H7 (cell line): ENCODE results near the gene ADRA2B. TPM values are rescaled to one million over a fixed set of nuclear protein-coding genes. Genes with fewer than 3 reads are reported as not detected.

Experiments used
- DNase-seq: peaks from one replicate; pipeline ENCODE4 v3.0.0; 2012
- H3K27me3 ChIP-seq: 2 replicates; pipeline ENCODE4 v1.6.0; 2011; ENCODE audit warnings: mild to moderate bottlenecking, low read length; ENCODE audit not compliant: control insufficient read depth, insufficient read depth
- H3K36me3 ChIP-seq: replicated peaks from 2 replicates; pipeline ENCODE4 v1.5.1; 2011; ENCODE audit warnings: low read length; ENCODE audit not compliant: control insufficient read depth, insufficient read depth
- H3K4me3 ChIP-seq: 2 replicates; pipeline ENCODE4 v1.5.1; 2011; ENCODE audit warnings: low read depth, mild to moderate bottlenecking, control low read depth, low read length, moderate library complexity; ENCODE audit not compliant: insufficient read depth
- total RNA-seq: library from RNA; depleted of rRNA; stranded (reverse); fragments of >200 nt; shearing (Covaris generic); gene quantifications from 2 replicates; pipeline ENCODE4 v1.2.3, GENCODE V29; 2014

The ADRA2B gene
- total RNA-seq, 1 experiment from 2014 or later: 1.6 TPM

DNA sequence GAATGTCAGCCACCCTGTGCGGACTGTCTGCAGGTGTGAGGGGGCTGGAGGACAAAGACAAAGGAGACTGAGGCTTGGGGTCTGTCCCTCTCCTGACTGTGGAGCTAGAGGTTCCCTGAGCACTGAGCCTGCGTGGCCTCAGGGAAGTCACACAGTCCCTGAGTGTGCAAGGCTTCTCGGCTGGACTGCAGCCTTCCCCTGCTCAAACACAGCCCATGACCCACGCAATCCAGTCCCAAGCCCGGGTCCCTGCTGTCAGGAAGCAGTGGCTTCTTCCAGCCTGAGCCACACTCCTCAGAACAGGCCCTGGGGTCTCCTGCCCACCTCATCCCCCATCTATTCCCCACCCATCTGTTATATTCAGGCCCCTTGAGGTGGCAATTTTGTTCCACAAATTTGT is 19.2 kb upstream of the ADRA2B start:
- no peak for DNase-seq
- H3K4me3 ChIP-seq: no peak overlapping the region
- no peaks in the 10 kb centered on the region for H3K27me3 ChIP-seq
- H3K36me3 ChIP-seq: no peaks in the 10 kb centered on the region

- DNase-seq: no peak
- Histone ChIP-seq H3K36me3 (no peaks in the 10 kb centered on the region), H3K4me3 (no peak overlapping the region), H3K27me3 (no peaks in the 10 kb centered on the region)
These were observed 18.8 kb upstream of the ADRA2B start for GRCh38 chr2:96135171-96135570.

DNA sequence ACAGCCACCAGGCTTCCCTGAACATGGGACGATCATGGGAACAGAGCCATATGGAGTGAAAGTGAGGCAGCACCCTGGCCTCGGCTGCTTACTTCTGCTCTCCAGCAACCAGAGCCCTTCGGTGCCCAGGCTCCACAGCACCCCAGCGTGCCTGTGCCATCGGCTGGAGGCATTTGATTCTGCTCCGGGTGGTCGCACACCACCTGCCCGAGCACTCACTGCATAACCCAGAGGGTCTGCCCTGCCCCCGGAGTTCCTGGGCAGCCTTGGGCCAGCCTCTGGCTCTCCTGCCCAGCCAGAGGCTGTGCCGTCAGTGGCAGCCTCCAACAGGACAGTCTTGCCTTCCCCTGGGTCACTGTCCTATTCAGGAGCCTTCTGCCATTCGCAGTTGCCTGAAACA is 18.1 kb upstream of the ADRA2B start:
- H3K27me3 ChIP-seq: no peaks in the 10 kb centered on the region
- DNase-seq: no peak
- no peak overlapping the region for H3K4me3 ChIP-seq
- H3K36me3 ChIP-seq: no peaks in the 10 kb centered on the region

DNA sequence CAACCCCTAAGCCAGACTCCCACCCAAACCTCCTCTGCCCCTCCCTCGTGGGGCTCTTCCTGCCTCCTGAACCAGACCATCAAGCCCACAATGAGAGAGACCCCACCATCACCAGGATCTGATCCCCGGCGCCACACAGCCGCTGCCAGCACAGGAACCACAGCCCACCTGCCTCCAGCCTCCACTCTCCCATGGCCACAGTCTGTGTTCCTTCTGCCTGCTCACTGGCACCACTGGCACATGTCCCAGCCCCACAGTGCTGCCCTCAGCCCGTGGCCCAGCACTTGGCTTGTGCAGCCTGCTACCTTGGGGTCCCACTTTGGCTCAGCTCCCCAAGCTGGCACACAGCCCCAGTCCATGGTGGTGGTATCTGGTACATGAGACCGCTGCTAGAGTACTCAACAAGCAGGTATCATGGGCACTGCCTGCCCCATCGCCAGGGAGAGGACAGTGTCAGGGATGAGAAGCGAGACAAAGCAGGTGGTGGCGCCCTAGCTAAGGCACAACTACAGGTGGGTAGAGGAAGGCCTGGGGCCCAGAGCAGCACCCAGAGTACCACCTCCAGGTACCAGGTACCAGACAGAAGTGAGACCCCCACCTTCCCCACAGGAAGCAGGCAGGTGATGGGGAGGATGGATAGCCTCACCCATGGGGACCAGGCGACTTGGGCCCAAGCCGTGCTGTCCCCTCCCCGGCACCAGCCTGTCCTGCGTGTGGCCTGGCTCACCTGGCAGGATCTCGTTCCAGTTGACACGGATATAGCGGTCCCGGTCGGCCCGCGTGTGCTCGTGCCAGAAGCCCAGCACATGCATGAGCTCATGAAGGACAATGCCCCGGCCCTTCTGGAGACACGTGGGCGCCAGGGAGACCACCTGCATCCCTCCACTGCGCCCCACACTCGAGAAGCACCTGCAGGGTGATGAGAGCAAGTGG is 15.7 kb upstream of the ADRA2B start:
- Histone ChIP-seq H3K36me3 (no peaks in the 10 kb centered on the region), H3K4me3 (no peak overlapping the region), H3K27me3 (no peaks in the 10 kb centered on the region)
- DNase-seq: no peak

DNA sequence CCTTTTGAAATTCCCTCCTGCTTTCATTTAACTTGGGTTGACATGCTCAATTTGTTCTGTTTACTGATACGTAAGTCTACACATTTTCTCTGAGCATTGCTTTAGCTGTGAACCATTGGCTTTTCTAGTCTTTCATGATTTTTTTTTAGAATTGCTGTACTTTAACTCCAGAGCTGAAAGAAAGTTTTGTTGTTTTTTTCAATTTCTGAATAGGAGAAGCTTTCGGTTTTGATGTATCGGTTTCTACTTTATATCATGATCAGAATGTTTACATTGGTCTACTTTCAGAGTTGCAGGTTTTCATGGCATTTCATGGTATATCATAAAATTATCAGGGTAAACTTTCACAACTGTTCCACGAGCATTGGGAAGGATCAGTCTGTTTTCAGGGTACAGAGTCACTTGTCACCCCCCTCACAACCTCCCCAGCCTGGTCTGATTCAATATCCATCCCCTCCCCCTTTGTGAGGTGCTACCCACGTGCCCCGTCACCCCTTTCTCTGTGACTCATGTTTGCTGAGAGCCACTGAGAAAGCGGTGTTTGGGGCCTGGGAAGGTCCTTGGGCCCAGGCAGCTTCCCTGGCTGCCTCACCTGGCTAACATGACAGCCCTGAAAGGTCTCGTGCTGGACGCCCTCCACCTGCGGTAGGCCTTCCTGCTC is 14.9 kb upstream of the ADRA2B start:
- no peak for DNase-seq
- no peaks in the 10 kb centered on the region for H3K27me3 ChIP-seq
- no peaks in the 10 kb centered on the region for H3K36me3 ChIP-seq
- no peak overlapping the region for H3K4me3 ChIP-seq

- H3K36me3 ChIP-seq: no peaks in the 10 kb centered on the region
- H3K4me3 ChIP-seq: no peak overlapping the region
- DNase-seq: no peak
- no peaks in the 10 kb centered on the region for H3K27me3 ChIP-seq
These were observed 14.1 kb upstream of the ADRA2B start for GRCh38 chr2:96130483-96130882.

GRCh38 chr2:96129528-96130120 is 13.3 kb upstream of the ADRA2B start:
- H3K27me3 ChIP-seq: no peaks in the 10 kb centered on the region
- DNase-seq: no peak
- H3K36me3 ChIP-seq: no peaks in the 10 kb centered on the region
- H3K4me3 ChIP-seq: no peak overlapping the region

DNA sequence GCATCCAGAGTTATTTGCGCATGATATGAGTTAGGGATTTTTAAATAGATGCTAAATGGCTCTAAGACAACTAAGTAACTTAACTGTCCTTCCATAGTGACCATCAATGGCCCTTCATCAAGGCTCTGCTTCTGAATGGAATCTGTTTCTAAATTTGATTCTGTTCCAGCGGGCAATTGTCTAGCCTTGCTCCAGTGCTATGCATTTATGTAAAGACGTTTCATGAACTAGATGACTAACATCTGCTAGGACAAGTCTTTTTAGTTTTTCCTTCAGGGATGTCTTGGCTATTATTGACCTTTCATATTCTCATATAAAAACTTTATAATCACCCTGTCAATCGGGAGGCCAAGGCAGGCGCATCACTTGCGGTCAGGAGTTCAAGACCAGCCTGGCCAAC is 12.1 kb upstream of the ADRA2B start:
- DNase-seq: no peak
- H3K36me3 ChIP-seq: no peaks in the 10 kb centered on the region
- no peak overlapping the region for H3K4me3 ChIP-seq
- H3K27me3 ChIP-seq: no peaks in the 10 kb centered on the region

DNA sequence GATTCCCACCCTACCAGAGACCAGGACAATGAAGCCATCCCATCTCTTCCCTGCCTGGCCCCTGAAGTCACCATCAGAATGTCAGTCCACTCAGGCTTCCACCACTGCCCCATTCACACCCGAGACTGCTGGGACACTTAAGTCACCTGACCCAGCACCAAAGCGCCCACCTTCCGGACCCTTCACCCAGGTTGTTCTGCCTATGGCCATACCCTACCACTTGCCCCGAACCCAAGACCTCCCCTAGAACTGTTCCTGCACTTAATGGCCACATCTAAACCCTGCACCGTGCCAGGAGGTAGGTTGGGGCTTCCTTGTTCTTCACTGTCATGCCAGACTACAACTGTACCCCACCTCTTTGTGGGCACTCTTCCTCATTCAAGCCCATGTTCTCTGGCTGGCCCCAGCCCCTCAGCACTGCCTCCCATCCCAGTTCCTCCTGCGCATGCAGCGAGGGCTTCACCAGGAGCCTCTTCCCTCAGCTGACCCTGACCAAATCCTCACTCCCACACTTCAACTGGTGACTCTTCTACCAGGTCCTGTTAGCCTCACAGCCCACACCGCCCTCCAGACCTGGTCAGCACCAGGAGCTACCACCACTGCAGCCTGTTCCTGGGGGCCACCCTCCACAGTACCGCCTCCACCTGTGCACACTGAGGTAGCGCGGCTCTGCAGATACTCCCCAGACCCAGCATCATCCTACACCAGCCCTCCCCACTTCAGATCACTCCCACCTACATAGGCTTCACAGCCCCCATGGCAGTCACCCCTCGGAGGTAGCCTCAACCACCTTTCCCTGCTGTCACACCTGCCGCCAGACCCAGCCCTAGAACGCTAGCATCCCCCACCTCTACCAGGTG is 8.3 kb upstream of the ADRA2B start:
- Histone ChIP-seq H3K36me3 (no peaks in the 10 kb centered on the region), H3K27me3 (peaks cover 2% of the 10 kb centered on the region; the same call in 1 of the 2 replicates), H3K4me3 (no peak overlapping the region)
- no peak for DNase-seq

GRCh38 chr2:96123936-96124335 is 7.6 kb upstream of the ADRA2B start:
- Histone ChIP-seq H3K27me3 (peaks cover 2% of the 10 kb centered on the region; the same call in 1 of the 2 replicates), H3K36me3 (no peaks in the 10 kb centered on the region), H3K4me3 (no peak overlapping the region)
- no peak for DNase-seq

GRCh38 chr2:96123290-96123689 is 6.9 kb upstream of the ADRA2B start:
- DNase-seq: no peak
- Histone ChIP-seq H3K36me3 (no peaks in the 10 kb centered on the region), H3K27me3 (peaks cover 4% of the 10 kb centered on the region; the same call in 1 of the 2 replicates), H3K4me3 (no peak overlapping the region)

- Histone ChIP-seq H3K4me3 (no peak overlapping the region), H3K36me3 (no peaks in the 10 kb centered on the region), H3K27me3 (peaks cover 13% of the 10 kb centered on the region)
- no peak for DNase-seq
These were observed 6.0 kb upstream of the ADRA2B start for GRCh38 chr2:96122391-96122790.

DNA sequence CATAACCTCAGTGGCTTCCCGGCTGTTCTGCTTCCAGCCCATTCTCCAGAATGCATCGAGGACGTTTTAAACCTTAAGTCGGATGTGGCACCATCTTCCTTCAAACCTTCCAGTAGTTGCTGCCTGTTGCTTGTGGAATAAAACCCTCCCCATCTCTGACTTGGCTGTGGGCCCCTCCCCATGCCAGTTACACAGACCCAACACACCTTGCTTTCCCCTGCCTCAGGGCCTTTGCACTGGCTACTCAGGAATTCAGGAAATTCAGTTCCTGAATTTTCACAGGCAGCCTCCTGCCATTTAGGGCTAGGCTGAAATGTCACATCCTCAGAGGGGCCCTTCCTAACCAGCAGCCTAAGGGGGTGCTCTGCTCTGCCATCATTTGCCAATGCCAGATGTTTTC is 5.0 kb upstream of the ADRA2B start:
- Histone ChIP-seq H3K4me3 (no peak overlapping the region), H3K36me3 (no peaks in the 10 kb centered on the region), H3K27me3 (peaks cover 16% of the 10 kb centered on the region)
- no peak for DNase-seq

DNA sequence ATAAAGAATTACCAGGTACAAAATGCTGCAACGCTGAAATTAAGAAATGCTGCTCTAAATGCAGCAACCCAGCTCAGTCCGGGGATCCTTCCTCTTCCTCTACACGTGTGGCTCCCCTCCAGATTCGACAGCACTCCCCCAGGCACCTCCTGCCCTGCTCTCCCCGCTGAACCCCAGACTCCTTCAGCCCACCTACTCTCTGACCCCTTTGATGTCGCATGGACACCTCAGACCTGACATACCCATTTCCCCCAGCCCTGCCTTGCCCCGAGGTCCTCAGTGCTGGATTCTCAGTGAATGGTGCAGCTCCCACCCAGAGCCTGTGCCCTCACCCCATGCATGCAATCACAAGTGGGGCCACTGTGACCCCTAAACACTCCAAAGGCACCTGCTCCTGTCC is 4.6 kb upstream of the ADRA2B start:
- Histone ChIP-seq H3K36me3 (no peaks in the 10 kb centered on the region), H3K4me3 (no peak overlapping the region), H3K27me3 (peaks cover 19% of the 10 kb centered on the region)
- no peak for DNase-seq
